ENCODE measurements around the gene AKAP9.

DNA sequence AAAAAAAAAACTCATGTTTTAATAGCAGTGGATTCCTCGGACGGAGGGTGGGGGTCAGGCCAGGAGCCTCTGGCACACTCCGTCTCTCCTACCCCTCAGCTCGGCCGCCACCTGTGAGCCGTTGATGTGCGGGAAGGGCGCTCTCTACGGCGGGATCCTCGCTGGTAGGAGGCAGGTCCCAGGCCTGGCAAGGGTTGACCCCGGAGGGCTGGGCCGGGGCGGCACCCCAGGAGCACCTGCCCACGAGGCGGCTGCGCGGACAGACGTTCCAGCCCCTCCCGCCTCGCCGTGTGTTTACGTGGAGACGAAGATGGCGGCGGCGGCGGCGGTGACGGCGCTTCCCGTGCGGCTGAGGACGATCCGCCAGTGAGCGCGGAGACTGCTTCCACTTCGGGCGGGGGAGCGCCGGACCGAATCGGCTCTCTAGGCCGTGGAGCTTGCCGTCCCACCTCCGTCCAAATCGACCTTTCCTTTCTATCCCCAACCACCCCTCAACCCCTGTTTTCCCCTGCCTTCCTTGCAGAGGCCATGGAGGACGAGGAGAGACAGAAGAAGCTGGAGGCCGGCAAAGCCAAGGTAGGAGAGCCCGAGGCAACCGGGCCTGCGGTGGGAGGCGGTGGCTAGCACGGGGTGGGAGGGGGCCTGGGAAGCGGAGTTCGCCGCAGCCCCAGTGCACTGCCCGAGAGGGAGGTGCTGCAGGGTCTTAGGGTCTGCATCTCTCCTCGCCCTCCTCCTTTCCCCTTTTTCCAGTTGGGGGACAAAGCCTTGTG, at the start of gene AKAP9:
- TF ChIP-seq POLR2A (IDR thresholded peaks at IDR 0.05) = peak in 3 of 4 donors; percentile 38 to 86 (median 70)
- TF ChIP-seq, protein P1, sequence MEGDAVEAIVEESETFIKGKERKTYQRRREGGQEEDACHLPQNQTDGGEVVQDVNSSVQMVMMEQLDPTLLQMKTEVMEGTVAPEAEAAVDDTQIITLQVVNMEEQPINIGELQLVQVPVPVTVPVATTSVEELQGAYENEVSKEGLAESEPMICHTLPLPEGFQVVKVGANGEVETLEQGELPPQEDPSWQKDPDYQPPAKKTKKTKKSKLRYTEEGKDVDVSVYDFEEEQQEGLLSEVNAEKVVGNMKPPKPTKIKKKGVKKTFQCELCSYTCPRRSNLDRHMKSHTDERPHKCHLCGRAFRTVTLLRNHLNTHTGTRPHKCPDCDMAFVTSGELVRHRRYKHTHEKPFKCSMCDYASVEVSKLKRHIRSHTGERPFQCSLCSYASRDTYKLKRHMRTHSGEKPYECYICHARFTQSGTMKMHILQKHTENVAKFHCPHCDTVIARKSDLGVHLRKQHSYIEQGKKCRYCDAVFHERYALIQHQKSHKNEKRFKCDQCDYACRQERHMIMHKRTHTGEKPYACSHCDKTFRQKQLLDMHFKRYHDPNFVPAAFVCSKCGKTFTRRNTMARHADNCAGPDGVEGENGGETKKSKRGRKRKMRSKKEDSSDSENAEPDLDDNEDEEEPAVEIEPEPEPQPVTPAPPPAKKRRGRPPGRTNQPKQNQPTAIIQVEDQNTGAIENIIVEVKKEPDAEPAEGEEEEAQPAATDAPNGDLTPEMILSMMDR (IDR thresholded peaks at IDR 0.05) = no peak

All from esophagus squamous epithelium (tissue), 4 donors.